Spleen (tissue), 11 donors: ENCODE results near the gene DOCK1. TPM values are rescaled to one million over a fixed set of nuclear protein-coding genes. Genes with fewer than 3 reads are reported as not detected.

Source experiments
- DNase-seq: peaks from one replicate; pipeline ENCODE4 v3.0.0-alpha.2; 2020
- H3K27ac ChIP-seq, 8 donors: fragments of 200-600 bp; sonication (generic) in 7 of 8; 1 replicate in 4 of 8; 2 replicates in 4 of 8; pipeline versions ENCODE4 v1.5.0 to v1.8.0; 2016 to 2021; ENCODE audit warnings: inconsistent platforms in 4 of 8, mild to moderate bottlenecking in 4 of 8, moderate library complexity in 1 of 8
- H3K27me3 ChIP-seq, 7 donors: fragments of 200-600 bp; sonication (generic) in 6 of 7; replicated peaks in 1 of 7; 1 replicate in 4 of 7; 2 replicates in 3 of 7; pipeline versions ENCODE4 v1.5.0 to v1.8.0; 2016 to 2021; ENCODE audit warnings: inconsistent platforms in 3 of 7, mild to moderate bottlenecking in 1 of 7
- H3K36me3 ChIP-seq, 6 donors: fragments of 200-600 bp; sonication (generic) in 5 of 6; 1 replicate in 4 of 6; 2 replicates in 2 of 6; pipeline versions ENCODE4 v1.5.0 to v1.8.0; 2016 to 2021; ENCODE audit warnings: inconsistent platforms in 2 of 6
- H3K4me1 ChIP-seq, 6 donors: fragments of 200-600 bp; sonication (generic) in 5 of 6; 1 replicate in 3 of 6; 2 replicates in 3 of 6; pipeline versions ENCODE4 v1.5.0 to v1.8.0; 2016 to 2021; ENCODE audit warnings: inconsistent platforms in 3 of 6
- H3K4me3 ChIP-seq, 8 donors: fragments of 200-600 bp; sonication (generic) in 7 of 8; 1 replicate in 4 of 8; 2 replicates in 4 of 8; pipeline versions ENCODE4 v1.5.0 to v1.8.0; 2016 to 2021; ENCODE audit warnings: inconsistent platforms in 4 of 8, mild to moderate bottlenecking in 4 of 8, moderate library complexity in 2 of 8
- H3K9me3 ChIP-seq, 8 donors: fragments of 200-600 bp; sonication (generic) in 7 of 8; 1 replicate in 4 of 8; 2 replicates in 4 of 8; pipeline versions ENCODE4 v1.5.0 to v1.8.0; 2016 to 2021; ENCODE audit warnings: inconsistent platforms in 4 of 8
- CTCF ChIP-seq, 11 experiments: fragments of 200-600 bp in 7 of 11; fragments of 450-650 bp in 4 of 11; sonication (generic) in 4 of 11; IDR thresholded peaks in 8 of 11; conservative IDR thresholded peaks in 3 of 11; 1 replicate in 7 of 11; 2 replicates in 4 of 11; pipeline versions ENCODE4 v1.4.0 to v1.8.0; 2016 to 2021; ENCODE audit warnings: antibody characterized with exemption in 11 of 11, inconsistent platforms in 4 of 11, mild to moderate bottlenecking in 1 of 11
- POLR2A ChIP-seq, 3 donors: fragments of 450-650 bp; IDR thresholded peaks; one replicate each; pipeline ENCODE4 v1.5.1; 2017; ENCODE audit warnings: antibody characterized with exemption in 3 of 3, mild to moderate bottlenecking in 1 of 3
- POLR2AphosphoS5 ChIP-seq, 3 donors: sonication (generic); formaldehyde crosslinking; IDR thresholded peaks; one replicate each; pipeline ENCODE4 v1.5.1; 2017; ENCODE audit warnings: antibody characterized with exemption in 3 of 3
- WGBS, 5 donors: extraction: QIAGEN DNeasy Blood & Tissue Kit in 3 of 5; methylation state at CpG; one replicate each; pipeline versions ENCODE4 v1.1.5 to v1.1.7; 2013 to 2018; 5-methylcytosine and 5-hydroxymethylcytosine counted together
- intact Hi-C: fragments of 100-400 bp; cut with DNase I; formaldehyde crosslinking; loops from one replicate; pipeline ENCODE4 v1.15.0; 2023; ENCODE audit warnings: low total_unique reads
- polyA plus RNA-seq, 3 donors: library from polyadenylated mRNA; stranded (reverse); fragments of 200-250 nt; gene quantifications; one replicate each; pipeline ENCODE4 v1.2.1, GENCODE V29; 2013
- total RNA-seq, 7 donors: library from RNA; depleted of rRNA in 3 of 7; stranded (reverse); fragments of >200 nt in 3 of 7; fragmentation: NEBNext Ultra II Directional in 4 of 7; extraction: Animal tissue kit (Norgen Biotek cat#: 25700) in 4 of 7; gene quantifications; one replicate each; pipeline versions ENCODE4 v1.1.0 to v1.2.1, GENCODE V29; 2016 to 2021
- donor health status: healthy with polysubstance abuse.
- donor health status: DM: no; HTN: no; CAD: no; lungs with moderate emphysema.
- donor health status: DM: no; HTN: no; CAD: no.
- donor health status: Bipolar disorder and iron deficiency.
- donor health status: healthy.
- donor health status: DM: no; HTN: no; CAD: no.
- donor health status: DM: yes; HTN: yes; CAD: no.

Gene DOCK1
- total and polyA plus RNA-seq, 10 donors = 2.2 to 40.5 (median 25.1) TPM

- no peaks in the 10 kb centered on the region for H3K9me3 ChIP-seq
- intact Hi-C loops = no loop called here
- no peaks in the 10 kb centered on the region for H3K36me3 ChIP-seq
- no peaks in the 10 kb centered on the region for H3K4me1 ChIP-seq
- 91 to 95% (median 94%) methylated on average over 10 to 11 of the region's 11 CpGs for WGBS, 5 donors
- H3K27me3 ChIP-seq = no peaks in the 10 kb centered on the region
- no peak overlapping the region for H3K4me3 ChIP-seq
- TF ChIP-seq POLR2AphosphoS5 (IDR thresholded peaks at IDR 0.05) = no peak
- TF ChIP-seq CTCF (IDR thresholded peaks at IDR 0.05 in 8 of 11, conservative IDR thresholded peaks at IDR 0.05 in 3 of 11) = no peak
- no peak for TF ChIP-seq POLR2A (IDR thresholded peaks at IDR 0.05)
- DNase-seq = no peak
- no peak overlapping the region for H3K27ac ChIP-seq
These were observed 395.7 kb downstream of the DOCK1 start for GRCh38 chr10:127300868-127301321.

- H3K27ac ChIP-seq = no peak overlapping the region
- no peaks in the 10 kb centered on the region for H3K36me3 ChIP-seq
- TF ChIP-seq POLR2A (IDR thresholded peaks at IDR 0.05) = no peak
- no peak for TF ChIP-seq POLR2AphosphoS5 (IDR thresholded peaks at IDR 0.05)
- no peak for TF ChIP-seq CTCF (IDR thresholded peaks at IDR 0.05 in 8 of 11, conservative IDR thresholded peaks at IDR 0.05 in 3 of 11)
- H3K4me1 ChIP-seq = no peaks in the 10 kb centered on the region
- no peaks in the 10 kb centered on the region for H3K27me3 ChIP-seq
- intact Hi-C loops = no loop called here
- DNase-seq = no peak
- 26 to 44% (median 31%) methylated on average over 3 of the region's 3 CpGs for WGBS, 5 donors
- no peak overlapping the region for H3K4me3 ChIP-seq
- H3K9me3 ChIP-seq = no peaks in the 10 kb centered on the region
These were observed 397.1 kb downstream of the DOCK1 start for GRCh38 chr10:127302343-127302742.

GRCh38 chr10:127303105-127303504 lies 397.9 kb downstream of the DOCK1 start:
- Histone ChIP-seq H3K4me3 (no peak overlapping the region), H3K27me3 (no peaks in the 10 kb centered on the region), H3K9me3 (no peaks in the 10 kb centered on the region), H3K27ac (no peak overlapping the region), H3K36me3 (no peaks in the 10 kb centered on the region), H3K4me1 (no peaks in the 10 kb centered on the region)
- no peak for DNase-seq
- TF ChIP-seq POLR2AphosphoS5 (IDR thresholded peaks at IDR 0.05) = no peak
- TF ChIP-seq CTCF (IDR thresholded peaks at IDR 0.05 in 8 of 11, conservative IDR thresholded peaks at IDR 0.05 in 3 of 11) = no peak
- no peak for TF ChIP-seq POLR2A (IDR thresholded peaks at IDR 0.05)
- intact Hi-C loops = no loop called here
- WGBS, 5 donors = 73 to 82% (median 81%) methylated on average over 2 of the region's 2 CpGs

GRCh38 chr10:127303746-127304145 lies 398.5 kb downstream of the DOCK1 start:
- Histone ChIP-seq H3K9me3 (no peaks in the 10 kb centered on the region), H3K4me1 (no peaks in the 10 kb centered on the region), H3K4me3 (no peak overlapping the region), H3K36me3 (no peaks in the 10 kb centered on the region), H3K27ac (no peak overlapping the region), H3K27me3 (no peaks in the 10 kb centered on the region)
- intact Hi-C loops = no loop called here
- DNase-seq = no peak
- TF ChIP-seq POLR2AphosphoS5 (IDR thresholded peaks at IDR 0.05) = no peak
- no peak for TF ChIP-seq POLR2A (IDR thresholded peaks at IDR 0.05)
- TF ChIP-seq CTCF (IDR thresholded peaks at IDR 0.05 in 8 of 11, conservative IDR thresholded peaks at IDR 0.05 in 3 of 11) = no peak
- 91 to 95% (median 93%) methylated on average over 8 of the region's 8 CpGs for WGBS, 5 donors
